HG02840 (cell line): ENCODE results near the gene ZFP36L2.

ENCODE experiments used
- ATAC-seq: cut with Tn5 transposase; IDR thresholded peaks from one replicate; pipeline ENCODE4 v1.9.1; 2021; ENCODE audit warnings: mild to moderate bottlenecking, moderate library complexity, moderate number of reproducible peaks; ENCODE audit not compliant: unreplicated experiment, low FRiP score

Gene ZFP36L2

GRCh38 chr2:43210467-43211303, 15.7 kb downstream of the ZFP36L2 start:
- no peak for ATAC-seq

GRCh38 chr2:43210125-43210466, 16.3 kb downstream of the ZFP36L2 start:
- ATAC-seq: no peak

DNA sequence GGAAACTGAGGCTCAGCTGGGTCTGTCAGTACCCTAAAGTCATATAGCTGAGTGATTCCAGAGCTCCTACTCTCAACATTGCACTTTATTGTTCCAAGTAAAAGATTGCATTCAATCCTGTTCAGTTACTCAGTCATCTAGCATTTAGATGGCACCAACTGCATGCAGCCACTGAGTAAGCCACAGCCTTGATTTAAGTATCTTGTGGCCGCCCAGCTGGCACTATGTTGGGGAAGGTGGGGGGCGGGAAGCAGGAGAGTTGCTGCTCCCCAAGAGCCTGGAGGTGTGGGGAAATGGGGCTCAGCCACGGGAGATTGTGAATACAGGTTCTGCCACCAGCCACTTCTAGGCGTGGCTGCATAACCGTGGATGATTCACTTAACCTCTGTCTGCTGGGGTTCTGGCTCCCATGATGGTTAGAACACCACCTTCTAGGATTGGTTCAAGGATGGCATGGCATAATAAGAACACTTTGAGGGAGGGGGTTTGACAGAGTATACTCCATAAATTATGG, 17.1 kb downstream of the ZFP36L2 start:
- ATAC-seq: no peak

- no peak for ATAC-seq
These were observed 18.7 kb downstream of the ZFP36L2 start for GRCh38 chr2:43207553-43208300.

DNA sequence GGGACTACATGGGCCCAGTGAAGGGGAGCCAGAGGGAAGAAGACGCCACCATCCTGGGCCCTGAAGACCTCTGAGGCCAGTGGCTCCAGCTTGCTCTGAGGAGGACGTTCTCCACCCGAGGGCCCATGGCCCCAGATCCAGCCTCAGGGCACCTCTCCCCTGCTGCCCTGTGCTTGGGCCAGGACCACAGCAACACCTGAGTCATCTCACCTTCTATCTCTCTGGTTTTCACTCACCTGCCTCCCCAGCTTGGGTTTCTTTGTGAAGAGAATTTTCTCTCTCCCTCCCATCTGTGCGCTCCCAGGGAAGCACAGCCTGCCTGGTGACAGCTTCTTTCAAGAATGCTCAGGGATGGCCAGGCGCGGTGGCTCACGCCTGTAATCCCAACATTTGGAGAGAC, 19.8 kb downstream of the ZFP36L2 start:
- no peak for ATAC-seq

DNA sequence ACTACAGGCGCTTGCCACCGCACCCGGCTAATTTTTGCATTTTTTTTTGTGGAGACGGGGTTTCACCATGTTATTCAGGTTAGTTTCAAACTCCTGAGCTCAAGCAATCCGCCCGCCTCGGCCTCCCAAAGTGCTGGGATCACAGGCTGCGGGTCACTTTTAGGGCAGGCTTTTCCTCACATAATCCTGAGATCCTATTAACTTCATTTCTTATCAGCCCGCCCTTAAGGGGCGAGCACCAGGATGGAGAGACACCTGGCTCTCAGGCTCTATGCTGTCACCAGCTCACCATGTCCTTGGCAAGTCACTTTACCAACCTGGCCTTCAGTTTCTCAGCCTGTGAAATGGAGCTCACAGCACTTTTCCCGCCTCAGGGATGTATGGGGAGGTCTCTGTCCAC, 23.0 kb downstream of the ZFP36L2 start:
- ATAC-seq: no peak

DNA sequence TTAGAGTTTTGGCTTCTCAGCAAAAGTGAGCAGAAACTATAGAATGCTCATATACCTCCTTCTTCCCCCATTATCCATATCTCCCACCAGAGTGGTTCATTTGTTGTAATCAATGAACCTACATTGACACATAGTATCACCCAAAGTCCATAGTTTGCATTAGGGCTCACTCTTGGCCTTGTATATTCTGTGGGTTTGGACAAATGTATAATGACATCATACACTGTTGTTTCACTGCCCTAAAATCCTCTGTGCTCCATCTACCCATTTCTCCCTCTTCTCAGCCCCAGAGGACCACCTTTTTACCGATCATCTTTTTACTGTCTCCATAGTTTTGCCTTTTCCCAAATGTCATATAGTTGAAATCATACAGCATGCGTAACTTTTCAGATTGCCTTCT, 24.1 kb downstream of the ZFP36L2 start:
- ATAC-seq: no peak

GRCh38 chr2:43201497-43201896, 24.9 kb downstream of the ZFP36L2 start:
- ATAC-seq: no peak

DNA sequence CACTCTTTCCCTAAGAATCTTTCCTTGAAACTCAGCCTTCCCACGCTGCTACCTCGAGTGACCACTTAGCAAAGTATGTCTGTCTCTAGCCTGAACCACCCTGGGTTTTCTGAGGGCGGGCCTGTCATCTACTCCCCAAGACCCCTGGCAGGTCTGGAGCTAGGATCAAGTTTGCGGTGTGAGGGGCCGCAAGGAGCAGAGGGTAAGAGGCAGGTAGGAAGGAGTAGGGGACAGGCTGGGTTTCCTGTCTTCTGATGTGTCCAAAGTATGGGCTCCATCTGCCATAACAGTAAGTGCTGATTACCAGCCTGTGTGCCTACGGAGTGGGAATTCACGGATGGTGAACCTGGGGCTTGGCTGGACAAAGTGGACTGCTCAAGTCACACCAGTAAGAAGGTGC, 25.4 kb downstream of the ZFP36L2 start:
- ATAC-seq: no peak

DNA sequence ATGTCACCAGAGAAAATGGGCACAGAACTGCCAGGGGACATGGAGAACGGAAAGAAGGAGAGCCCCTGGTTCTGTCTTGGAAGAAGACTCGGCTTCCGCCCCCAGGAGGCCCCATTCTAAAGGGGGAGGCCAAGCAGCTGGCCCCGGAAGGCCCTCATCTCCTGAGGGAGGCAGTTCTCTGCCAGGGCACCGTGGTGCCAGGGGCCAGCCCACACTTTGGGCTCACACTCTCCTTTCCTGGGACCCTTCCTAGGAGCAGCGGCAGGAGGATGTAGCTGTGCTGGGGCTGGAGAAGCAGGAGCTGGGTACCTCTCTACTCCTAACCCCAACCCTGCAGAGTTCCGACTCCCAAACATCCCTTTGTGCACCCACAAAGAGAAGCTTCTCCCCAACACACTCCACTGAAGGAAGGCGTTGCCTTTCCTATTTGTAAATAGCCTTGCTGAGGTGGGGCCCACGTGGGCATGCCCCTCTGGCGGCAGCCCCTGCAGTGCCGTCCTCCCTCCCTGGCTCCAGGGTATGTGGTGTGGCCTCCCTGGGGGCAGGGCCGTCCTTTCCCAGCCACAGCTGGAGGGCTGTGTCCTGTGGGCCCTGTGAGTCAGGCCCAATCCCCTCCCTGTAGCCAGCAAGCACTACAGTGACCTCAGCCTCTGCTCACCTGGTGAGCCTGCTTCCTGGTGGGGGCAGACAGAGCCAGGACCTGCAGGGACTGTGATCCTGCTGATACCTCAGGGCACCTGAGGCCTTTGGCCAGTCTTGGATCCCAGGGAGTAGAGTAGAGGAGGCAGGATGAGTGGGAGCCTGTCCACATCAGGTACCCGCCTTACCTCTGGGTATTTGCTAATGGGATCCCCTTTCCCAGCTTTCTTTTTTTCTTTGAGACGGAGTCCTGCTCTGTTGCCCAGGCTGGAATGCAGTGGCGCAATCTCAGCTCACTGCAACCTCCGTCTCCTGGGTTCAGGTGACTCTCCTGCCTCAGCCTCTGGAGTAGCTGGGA, 26.6 kb downstream of the ZFP36L2 start:
- no peak for ATAC-seq

DNA sequence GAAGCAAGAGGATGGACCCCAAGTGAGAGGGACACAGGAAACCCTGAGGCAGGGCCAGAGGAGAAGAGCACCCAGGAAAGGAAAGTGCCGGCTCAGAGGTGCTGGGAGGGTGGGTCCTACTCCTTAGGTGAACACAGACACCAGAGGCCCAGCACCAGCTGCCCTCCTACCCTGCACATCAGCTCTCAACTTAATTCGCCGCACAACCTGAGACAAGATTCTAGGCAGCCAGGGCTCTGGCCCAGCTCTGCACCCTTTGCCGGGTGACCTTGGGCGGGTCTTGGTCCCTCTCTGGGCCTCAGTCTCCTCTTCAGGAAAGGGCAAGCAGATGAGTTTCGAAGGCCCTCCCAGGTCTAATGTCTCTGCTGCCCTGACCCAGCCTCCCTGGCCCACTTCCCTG, 28.1 kb downstream of the ZFP36L2 start:
- ATAC-seq: no peak

DNA sequence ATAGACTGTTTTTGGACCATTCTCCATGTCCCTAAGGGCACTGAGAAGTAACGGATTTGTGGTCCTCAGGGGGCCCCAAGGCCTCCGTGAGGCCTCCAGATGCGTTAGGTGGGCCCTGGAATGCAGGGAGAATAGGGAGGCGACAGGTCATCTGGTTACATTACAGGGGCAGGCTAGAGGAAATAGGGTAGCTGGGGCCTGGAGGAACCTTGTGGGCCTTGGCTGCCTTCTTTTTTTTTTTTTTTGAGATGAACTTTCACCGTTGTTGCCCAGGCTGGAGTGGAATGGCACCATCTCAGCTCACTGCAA, 28.9 kb downstream of the ZFP36L2 start:
- ATAC-seq: no peak

- no peak for ATAC-seq
These were observed 29.4 kb downstream of the ZFP36L2 start for GRCh38 chr2:43196768-43197587.

DNA sequence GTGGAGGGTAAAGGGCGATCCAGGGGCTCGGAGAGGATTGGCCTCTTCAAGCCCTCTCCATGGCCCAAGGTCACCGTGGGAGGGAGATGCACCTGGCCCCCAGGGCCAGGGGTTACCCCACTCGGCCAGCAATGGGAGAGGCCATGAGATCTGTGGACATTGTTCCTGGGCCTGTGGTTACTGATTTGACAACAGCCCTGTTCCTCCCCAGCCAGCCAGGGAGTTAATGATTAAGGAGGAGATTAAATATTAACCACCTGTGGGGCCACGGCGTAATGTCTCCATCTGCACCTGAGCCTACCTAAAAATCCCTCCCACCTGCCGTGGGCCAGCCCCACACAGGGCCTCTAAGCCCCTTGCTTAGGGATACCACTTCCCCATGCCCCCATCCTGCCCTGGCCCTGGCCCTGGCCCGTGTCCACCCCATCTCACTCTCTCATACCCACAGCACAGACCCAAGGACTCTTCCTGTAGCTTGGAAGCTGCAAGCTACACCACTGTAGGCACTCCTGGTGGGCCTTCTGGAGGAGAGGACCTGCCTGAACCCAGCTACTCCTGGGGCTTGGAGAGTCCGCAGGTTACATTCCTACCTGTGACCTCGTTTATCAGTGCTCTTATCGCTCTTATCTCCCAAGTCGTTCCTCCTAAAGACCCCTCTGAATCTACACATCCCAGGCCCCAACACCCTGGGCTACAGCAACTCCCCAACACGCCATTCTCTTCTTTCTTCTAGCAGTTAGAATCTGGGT, 32.1 kb downstream of the ZFP36L2 start:
- ATAC-seq: peak; percentile 54

DNA sequence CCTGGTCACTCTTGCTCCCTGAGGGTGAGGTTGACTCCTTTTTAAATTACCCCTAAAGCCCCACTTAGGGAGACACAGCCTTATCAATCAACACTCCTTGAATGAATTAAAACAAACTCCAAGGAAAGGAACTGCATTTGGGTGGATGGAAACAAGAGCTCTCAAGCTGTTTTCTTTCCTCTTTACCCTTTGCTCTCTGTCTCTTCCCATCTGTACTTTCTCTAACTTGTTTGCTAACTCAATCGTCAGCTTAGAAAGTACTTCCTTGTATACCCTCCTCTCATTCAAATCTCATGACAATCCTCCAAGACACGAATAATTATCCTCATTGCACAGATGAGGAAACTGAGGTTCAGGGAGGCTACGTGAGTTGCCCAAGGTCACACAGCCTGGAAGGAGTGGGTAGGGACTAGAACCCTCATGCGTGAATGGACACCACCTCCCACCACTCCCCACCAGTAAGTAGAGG, 32.7 kb downstream of the ZFP36L2 start:
- no peak for ATAC-seq

DNA sequence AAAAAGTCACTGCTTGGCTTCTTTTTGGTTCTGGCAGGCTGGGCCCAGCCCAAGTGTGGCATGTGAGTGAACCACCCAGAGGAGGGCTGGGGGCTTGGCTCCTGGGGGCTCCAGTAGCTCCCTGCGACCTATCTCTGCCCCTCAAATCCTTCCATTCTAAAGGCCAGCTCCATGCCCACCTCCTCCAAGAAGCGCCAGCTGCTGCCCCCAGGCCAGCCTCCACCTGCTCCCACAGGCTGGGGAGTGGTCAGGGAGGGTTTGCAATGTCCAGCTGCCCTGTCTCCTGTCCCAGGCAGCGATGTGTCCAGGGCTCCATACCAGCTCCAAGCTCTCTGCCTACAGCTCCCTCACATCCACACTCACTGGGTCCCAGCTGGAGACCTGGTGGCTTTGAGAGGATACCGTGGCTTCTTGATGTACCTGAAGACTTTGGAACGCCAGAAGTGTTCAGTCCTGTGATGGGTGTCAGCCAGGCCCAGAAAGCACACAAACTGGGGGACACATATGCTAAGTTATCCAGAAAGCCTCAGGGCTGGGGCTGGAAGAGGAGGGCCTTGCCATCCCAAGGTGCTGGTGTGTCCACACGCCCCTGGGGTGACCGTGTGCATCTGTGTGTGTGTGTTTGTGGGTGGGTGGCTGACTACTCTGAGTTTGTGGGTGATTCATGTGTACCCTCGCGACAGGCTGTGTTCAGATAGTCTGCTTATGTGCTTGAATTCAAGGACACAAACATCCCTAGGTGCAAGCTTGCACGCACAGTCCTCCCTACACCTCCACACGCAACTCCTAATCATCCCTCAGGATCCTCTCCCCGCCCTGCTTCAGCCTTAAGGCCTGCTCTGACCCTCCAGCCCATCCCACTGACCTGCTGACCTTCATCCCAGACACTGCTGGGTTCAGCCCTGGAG, 33.4 kb downstream of the ZFP36L2 start:
- ATAC-seq: no peak

DNA sequence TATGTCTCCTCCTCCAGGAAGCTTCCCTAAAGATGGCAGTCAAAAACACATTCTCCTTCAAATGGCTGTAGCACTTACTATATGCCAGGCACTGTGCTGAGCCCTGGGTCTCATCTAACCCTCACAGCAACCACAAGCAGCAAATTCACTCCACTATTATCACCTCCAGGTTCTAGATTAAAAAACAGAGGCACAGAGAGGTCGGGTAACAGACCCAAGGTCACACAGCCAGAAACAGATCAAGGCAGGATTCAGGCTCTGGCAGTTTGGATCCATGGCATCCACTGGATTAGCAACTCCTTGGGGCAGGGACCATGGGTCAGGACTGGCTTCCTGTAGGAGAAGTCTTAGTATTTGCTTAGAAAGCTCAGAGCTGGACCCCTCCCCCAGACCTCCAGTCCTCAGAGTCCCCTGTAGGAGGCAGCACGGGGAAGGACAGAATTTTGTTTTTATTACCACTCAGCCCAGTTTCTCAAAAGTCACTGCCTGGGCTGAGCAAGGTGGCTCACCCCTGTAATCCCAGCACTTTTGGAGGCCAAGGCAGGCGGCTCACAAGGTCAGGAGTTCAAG, 34.4 kb downstream of the ZFP36L2 start:
- ATAC-seq: no peak
